GM12892 (cell line): Measurements from ENCODE around the gene KCNIP3.

ENCODE experiments used
- POLR2A ChIP-seq: IDR thresholded peaks from 2 replicates; pipeline ENCODE4 v1.6.1; 2011; ENCODE audit warnings: low read depth, low read length, control low read depth
- TAF1 ChIP-seq: IDR thresholded peaks from 2 replicates; pipeline ENCODE4 v1.6.1; 2011; ENCODE audit warnings: low read depth, mild to moderate bottlenecking, control low read depth, low read length, borderline replicate concordance

DNA sequence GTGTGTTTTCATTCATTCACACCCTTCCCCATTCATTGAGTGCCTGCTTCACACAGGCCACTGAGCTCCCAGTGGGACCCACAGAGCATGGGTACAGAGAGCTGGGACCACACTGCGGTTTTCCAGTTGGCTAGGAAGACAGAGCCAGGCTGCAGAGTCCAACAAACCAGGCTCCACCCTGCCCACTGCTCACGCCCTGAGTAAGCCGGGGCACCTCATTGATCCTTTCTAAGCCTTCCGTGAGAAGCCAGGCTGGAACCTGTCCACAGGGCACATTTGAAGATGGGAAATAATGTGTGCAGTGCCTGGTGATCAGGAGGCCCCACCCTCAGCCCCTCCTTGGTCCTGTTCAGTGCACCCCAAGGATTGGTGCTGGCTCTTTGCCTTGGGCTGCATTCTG lies 13.5 kb downstream of the KCNIP3 start:
- TF ChIP-seq TAF1 (no peak), POLR2A (no peak)
